Right atrium auricular region (tissue), 2 donors: Measurements from ENCODE around the gene ASPRV1. TPM values are rescaled to one million over a fixed set of nuclear protein-coding genes. Genes with fewer than 3 reads are reported as not detected.

ENCODE experiments used
- DNase-seq: peaks from one replicate; pipeline ENCODE4 v3.0.0-alpha.2; 2019; ENCODE audit warnings: low spot score
- H3K27ac ChIP-seq, 2 donors: fragments of 200-600 bp; sonication (generic); 1 replicate in 1 of 2; 2 replicates in 1 of 2; pipeline ENCODE4 v1.5.1; 2016 to 2019
- H3K27me3 ChIP-seq, 2 donors: fragments of 200-600 bp; sonication (generic); one replicate each; pipeline versions ENCODE4 v1.5.1 to v1.6.0; 2017 to 2019
- H3K36me3 ChIP-seq: fragments of 200-600 bp; sonication (generic); one replicate; pipeline ENCODE4 v1.5.1; 2016
- H3K4me1 ChIP-seq, 2 donors: fragments of 200-600 bp; sonication (generic); one replicate each; pipeline versions ENCODE4 v1.5.1 to v1.6.0; 2017 to 2019
- H3K4me3 ChIP-seq, 2 donors: fragments of 200-600 bp; sonication (generic); 1 replicate in 1 of 2; 2 replicates in 1 of 2; pipeline ENCODE4 v1.5.1; 2017 to 2019; ENCODE audit warnings: mild to moderate bottlenecking in 1 of 2, moderate library complexity in 1 of 2
- H3K9me3 ChIP-seq, 2 donors: fragments of 200-600 bp; sonication (generic); one replicate each; pipeline ENCODE4 v1.5.1; 2019
- total RNA-seq, 2 donors: library from RNA; depleted of rRNA; stranded (reverse); fragments of >200 nt; gene quantifications; one replicate each; pipeline ENCODE4 v1.1.0, GENCODE V29; 2016
- TF ChIP-seq, protein P1 (sequence below), 2 donors: fragments of 200-600 bp; sonication (generic); IDR thresholded peaks; one replicate each; pipeline ENCODE4 v1.5.1; 2019; ENCODE audit warnings: antibody characterized with exemption in 2 of 2

Gene ASPRV1
- total RNA-seq, 2 donors from 2014 or later: 0.33 to 0.83 TPM

DNA sequence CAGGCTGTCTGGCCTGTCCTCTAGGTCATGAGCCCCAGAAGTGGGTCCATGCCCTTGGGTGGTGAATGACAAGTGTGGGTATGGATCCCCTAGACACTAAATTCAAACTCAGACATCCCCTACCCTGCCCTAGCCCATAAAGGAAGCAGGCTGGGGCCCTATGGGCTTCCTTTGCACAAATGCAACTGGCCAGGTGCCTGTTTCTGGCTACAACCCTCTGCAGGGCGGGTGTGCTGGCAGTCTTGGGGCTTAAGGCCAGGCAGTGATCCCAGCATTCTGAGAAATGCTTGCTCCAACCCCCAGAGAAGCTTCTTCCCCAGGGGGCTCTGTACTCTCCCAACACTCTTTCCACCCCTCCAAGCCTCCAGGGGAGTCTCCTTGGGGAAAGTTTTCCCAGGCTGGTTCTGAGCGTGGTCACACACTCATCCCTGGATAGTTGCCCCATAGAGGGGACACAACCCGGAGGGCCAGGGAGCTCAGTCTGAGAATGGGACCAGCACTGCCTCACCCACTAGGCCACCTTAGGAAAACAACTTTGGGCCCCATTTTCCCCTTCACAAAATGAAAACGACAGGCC, 16.6 kb upstream of the ASPRV1 start:
- Histone ChIP-seq H3K4me1 (no peaks in the 10 kb centered on the region), H3K36me3 (no peaks in the 10 kb centered on the region), H3K9me3 (no peaks in the 10 kb centered on the region), H3K27me3 (no peaks in the 10 kb centered on the region), H3K27ac (no peak overlapping the region), H3K4me3 (no peak overlapping the region)
- no peak for DNase-seq
- TF ChIP-seq, protein P1, sequence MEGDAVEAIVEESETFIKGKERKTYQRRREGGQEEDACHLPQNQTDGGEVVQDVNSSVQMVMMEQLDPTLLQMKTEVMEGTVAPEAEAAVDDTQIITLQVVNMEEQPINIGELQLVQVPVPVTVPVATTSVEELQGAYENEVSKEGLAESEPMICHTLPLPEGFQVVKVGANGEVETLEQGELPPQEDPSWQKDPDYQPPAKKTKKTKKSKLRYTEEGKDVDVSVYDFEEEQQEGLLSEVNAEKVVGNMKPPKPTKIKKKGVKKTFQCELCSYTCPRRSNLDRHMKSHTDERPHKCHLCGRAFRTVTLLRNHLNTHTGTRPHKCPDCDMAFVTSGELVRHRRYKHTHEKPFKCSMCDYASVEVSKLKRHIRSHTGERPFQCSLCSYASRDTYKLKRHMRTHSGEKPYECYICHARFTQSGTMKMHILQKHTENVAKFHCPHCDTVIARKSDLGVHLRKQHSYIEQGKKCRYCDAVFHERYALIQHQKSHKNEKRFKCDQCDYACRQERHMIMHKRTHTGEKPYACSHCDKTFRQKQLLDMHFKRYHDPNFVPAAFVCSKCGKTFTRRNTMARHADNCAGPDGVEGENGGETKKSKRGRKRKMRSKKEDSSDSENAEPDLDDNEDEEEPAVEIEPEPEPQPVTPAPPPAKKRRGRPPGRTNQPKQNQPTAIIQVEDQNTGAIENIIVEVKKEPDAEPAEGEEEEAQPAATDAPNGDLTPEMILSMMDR (IDR thresholded peaks at IDR 0.05): no peak

DNA sequence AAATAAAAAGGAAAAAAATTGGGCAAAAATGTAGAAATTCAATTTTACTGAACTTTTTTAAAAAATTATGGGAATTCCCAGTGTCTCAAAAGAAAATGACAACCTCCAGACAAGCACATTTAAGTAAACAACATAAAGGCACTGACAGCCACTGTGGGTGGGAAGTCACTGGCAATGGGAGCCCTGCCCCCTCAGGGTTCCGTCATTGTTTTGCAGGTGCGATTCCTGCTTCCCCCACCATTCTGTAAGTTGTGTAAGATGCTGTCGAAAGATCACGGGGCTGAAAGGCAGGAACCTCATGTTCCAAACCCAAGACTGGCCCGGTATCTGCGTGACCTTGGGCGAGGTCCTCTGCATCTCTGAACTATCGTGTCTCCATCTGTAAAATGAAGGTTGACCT, 15.8 kb upstream of the ASPRV1 start:
- Histone ChIP-seq H3K4me1 (no peaks in the 10 kb centered on the region), H3K9me3 (no peaks in the 10 kb centered on the region), H3K4me3 (no peak overlapping the region), H3K36me3 (no peaks in the 10 kb centered on the region), H3K27me3 (no peaks in the 10 kb centered on the region), H3K27ac (no peak overlapping the region)
- no peak for DNase-seq
- TF ChIP-seq, protein P1 (IDR thresholded peaks at IDR 0.05): no peak

DNA sequence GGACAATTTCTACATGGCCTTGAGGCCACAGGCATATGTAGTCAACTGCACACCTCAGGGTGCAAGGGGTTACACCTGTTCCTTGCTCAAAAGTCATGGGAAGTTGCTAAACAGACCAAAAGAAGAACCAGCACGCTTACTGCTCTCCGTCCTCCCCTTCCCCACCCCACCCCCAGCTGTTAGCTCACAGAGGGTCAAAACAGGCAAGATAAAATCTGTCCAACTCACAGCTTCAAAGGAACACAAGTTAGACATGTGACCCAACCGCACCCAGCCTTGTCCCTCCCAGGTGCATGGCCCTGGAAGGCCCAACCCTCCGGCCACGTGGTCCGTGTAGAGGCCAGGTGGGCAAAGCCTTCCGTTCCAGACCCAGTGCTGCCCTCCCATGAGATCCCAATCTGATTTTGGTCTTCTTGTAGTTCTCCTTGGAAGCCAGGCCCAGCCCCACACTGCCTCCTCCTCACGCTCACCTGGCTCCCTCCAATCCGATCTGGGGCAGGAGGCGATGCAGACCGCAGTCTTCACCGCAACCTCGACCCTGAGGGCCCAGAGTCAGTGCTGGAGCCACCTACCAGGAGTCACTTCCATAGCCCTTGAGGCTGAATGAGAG, 14.5 kb upstream of the ASPRV1 start:
- Histone ChIP-seq H3K27me3 (no peaks in the 10 kb centered on the region), H3K4me1 (no peaks in the 10 kb centered on the region), H3K4me3 (no peak overlapping the region), H3K36me3 (no peaks in the 10 kb centered on the region), H3K27ac (no peak overlapping the region), H3K9me3 (no peaks in the 10 kb centered on the region)
- TF ChIP-seq, protein P1 (IDR thresholded peaks at IDR 0.05): no peak
- no peak for DNase-seq

DNA sequence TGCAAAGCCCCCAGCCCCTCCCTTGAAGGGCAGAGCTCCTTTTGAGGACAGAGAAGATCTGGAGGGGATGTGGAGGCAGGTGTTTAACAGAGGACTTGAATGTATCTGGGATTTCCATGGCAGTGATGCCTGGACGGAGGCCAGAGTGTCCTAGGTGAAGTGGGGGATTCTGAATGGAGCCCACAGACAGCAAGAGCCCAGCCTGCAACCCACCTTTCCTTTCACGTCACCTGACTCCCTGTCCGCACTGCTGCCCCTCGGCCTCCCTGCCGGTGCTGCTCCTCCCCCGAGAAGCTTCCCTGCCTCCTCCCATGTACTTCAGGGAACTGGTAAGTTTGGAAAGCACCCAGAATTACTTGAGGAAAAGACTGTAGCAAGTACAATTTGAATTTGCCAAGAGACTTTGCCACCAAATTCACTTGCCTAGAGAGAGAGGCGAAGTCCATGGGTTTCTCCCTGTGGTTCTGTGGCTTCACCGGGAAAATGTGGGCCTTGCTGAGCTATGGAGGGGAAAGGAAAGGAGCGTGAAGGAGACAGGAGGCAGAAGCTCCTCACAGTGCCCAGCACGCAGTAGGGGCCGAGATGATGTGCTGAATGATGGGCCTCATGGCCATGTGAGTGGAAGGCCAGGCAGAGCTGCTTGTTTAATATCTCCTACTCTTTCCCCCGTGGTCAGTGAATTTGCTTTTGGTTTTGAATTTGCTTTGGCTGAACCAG, 13.9 kb upstream of the ASPRV1 start:
- no peak overlapping the region for H3K4me3 ChIP-seq
- TF ChIP-seq, protein P1 (IDR thresholded peaks at IDR 0.05): no peak
- no peaks in the 10 kb centered on the region for H3K27me3 ChIP-seq
- no peaks in the 10 kb centered on the region for H3K36me3 ChIP-seq
- H3K27ac ChIP-seq: no peak overlapping the region
- H3K4me1 ChIP-seq: no peaks in the 10 kb centered on the region
- no peaks in the 10 kb centered on the region for H3K9me3 ChIP-seq
- no peak for DNase-seq

DNA sequence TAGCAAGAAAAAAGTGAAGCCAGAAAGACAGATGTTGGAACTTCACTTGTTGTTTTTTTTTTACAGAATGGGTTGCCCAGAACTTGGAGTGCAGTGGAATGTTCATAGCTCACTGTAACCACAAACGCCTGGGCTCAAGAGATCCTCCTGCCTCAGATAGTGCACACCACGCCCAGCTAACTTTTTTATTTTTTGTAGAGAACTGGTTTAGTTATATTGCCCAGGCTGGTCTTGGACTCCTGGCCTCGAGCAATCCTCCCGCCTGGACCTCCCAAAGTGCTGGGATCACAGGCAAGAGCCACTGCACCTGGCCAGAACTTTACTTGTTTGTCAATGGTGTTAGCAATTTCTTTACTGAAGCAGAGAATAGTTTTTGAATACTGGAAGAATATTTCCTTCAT, 11.9 kb upstream of the ASPRV1 start:
- Histone ChIP-seq H3K4me3 (no peak overlapping the region), H3K36me3 (no peaks in the 10 kb centered on the region), H3K27me3 (no peaks in the 10 kb centered on the region), H3K27ac (no peak overlapping the region), H3K4me1 (no peaks in the 10 kb centered on the region), H3K9me3 (no peaks in the 10 kb centered on the region)
- DNase-seq: no peak
- TF ChIP-seq, protein P1 (IDR thresholded peaks at IDR 0.05): no peak
